GM12865 (cell line): Measurements from ENCODE around the gene IL32.
"Not testable (repeated sequence)": the region's sequence is repeated elsewhere in the genome, so short reads cannot be mapped to it uniquely, and the experiment has no call there.

Source experiments
- DNase-seq: peaks from one replicate; pipeline ENCODE4 v3.0.0; 2010; ENCODE audit warnings: low read depth
- H3K4me3 ChIP-seq: 2 replicates; pipeline ENCODE4 v1.5.1; 2011; ENCODE audit warnings: mild to moderate bottlenecking, low read depth, low read length, control low read depth
- TF ChIP-seq, protein P1 (sequence below): IDR thresholded peaks from 2 replicates; pipeline ENCODE4 v1.5.1; 2011; ENCODE audit warnings: low read length, control low read depth, low read depth, inconsistent platforms; ENCODE audit not compliant: insufficient read depth; ENCODE audit errors: missing control alignments

The IL32 gene

DNA sequence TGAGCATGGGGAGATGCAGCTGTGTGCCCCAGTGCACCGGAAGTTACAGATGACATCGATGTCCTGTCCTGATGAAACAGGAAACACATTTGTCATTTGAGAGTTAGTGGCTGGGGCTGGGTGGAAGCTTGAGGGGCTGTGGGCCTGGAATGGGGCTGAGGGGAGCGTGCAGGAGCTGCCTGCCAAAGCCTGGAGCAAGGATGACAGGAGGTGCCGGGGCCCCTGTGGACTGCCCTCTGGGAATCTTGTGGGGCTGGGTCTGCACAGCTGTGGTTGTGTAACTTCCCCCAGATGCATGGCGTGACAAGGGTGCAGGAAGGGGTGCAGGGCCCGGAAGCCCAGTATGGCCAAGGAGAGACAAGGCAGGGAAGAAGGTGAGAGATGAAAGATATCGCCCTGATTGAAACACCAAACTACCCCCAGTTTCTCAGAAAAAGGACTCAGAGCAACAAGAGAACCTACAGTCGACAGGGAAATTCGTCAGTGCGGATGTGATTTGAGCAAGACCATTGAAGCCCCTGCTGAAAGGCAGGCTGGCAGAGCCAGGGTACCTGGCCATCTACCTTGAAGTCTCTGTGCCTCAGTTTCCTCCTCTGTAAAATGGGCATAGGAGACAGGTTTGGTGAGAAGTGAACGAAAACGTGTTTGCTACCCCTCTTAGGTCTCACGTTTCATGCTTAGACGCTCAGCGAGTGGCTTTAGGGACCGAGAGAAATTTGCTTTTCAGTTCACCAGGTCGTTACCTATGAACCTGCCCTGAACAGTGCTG lies 10.3 kb upstream of the IL32 start:
- H3K4me3 ChIP-seq: no peak overlapping the region
- peak; percentile 41 for DNase-seq
- TF ChIP-seq, protein P1, sequence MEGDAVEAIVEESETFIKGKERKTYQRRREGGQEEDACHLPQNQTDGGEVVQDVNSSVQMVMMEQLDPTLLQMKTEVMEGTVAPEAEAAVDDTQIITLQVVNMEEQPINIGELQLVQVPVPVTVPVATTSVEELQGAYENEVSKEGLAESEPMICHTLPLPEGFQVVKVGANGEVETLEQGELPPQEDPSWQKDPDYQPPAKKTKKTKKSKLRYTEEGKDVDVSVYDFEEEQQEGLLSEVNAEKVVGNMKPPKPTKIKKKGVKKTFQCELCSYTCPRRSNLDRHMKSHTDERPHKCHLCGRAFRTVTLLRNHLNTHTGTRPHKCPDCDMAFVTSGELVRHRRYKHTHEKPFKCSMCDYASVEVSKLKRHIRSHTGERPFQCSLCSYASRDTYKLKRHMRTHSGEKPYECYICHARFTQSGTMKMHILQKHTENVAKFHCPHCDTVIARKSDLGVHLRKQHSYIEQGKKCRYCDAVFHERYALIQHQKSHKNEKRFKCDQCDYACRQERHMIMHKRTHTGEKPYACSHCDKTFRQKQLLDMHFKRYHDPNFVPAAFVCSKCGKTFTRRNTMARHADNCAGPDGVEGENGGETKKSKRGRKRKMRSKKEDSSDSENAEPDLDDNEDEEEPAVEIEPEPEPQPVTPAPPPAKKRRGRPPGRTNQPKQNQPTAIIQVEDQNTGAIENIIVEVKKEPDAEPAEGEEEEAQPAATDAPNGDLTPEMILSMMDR: no peak

DNA sequence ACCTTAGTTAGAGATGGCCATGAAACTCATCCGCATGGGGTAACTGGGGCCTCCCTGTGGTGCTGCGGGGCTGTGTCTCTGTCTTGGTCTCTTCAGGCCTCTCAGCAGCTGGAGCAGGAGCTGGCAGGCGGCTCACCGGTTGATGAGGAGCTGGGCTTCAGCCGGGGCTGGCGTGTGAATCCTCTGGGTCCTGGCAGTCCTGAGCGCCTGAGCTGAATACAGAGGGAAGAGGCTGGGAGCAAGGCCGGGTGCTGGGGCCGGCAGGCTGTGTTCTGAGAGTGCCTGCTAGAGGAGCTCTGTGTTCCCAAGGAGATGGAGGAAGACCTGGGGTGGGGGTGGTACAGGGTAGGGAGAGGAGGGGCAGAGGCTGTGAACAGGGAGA lies 9.7 kb upstream of the IL32 start:
- DNase-seq, H3K4me3 ChIP-seq: not testable (repeated sequence)

- no peak overlapping the region for H3K4me3 ChIP-seq
- no peak for DNase-seq
- TF ChIP-seq, protein P1: no peak
These were observed 8.9 kb upstream of the IL32 start for GRCh38 chr16:3056336-3057180.

- TF ChIP-seq, protein P1: no peak
- no peak overlapping the region for H3K4me3 ChIP-seq
These were observed 8.0 kb upstream of the IL32 start for GRCh38 chr16:3057181-3058138.

GRCh38 chr16:3058139-3059030 lies 7.1 kb upstream of the IL32 start:
- TF ChIP-seq, protein P1: peak; percentile 40
- DNase-seq: peak; percentile 72
- peak overlapping the region; percentile 98 for H3K4me3 ChIP-seq

More at GRCh38 chr16:3057181-3058138, 8.0 kb upstream of the IL32 start:
- no peak for DNase-seq

DNA sequence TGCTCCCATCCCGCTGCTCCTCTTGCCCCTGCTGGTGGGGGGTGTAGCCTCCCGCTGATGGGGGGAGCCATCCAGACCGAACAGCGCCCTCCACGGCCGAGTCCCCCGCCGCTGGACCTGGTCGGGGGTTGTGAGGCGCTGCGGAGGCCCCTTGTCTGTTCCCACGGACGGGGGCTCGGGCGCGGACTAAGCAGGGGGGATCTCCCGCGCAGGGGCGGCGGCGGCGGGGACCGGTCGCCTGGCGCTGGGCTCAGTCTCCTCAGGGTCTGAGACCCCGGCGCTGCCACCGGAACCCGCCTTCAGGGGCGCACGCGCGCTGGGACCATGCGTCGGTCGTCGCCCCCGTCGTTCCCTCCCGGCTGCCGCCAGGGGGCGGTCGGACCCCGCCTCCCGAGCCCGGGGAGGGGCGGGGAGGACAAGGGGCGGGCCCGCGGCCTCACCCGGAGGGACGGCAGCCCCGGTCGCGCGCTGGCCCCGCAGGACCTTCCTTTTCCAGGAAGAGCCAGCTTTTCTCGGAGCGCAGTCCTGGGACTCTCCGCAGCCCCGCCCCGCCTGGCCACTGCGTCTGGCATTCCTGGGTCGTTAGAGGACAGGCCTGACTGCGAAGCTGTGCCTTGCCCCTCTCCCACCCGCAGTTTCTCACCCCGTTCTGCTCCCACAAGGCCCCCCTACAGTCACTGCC lies 6.3 kb upstream of the IL32 start:
- TF ChIP-seq, protein P1: peak; percentile 89
- H3K4me3 ChIP-seq: peak overlapping the region; percentile 98
- DNase-seq: peak; percentile 89
